Vagina (tissue), 2 donors: ENCODE data around the gene SBF2. TPM values are rescaled to one million over a fixed set of nuclear protein-coding genes. Genes with fewer than 3 reads are reported as not detected.

ENCODE experiments used
- DNase-seq, 2 donors: peaks; one replicate each; pipeline ENCODE4 v3.0.0-alpha.2; 2017; ENCODE audit errors: extremely low spot score in 2 of 2
- H3K27ac ChIP-seq: fragments of 200-600 bp; sonication (generic); one replicate; pipeline ENCODE4 v1.5.1; 2019
- H3K27me3 ChIP-seq: fragments of 200-600 bp; sonication (generic); one replicate; pipeline ENCODE4 v1.5.1; 2019
- H3K36me3 ChIP-seq, 2 donors: fragments of 200-600 bp; sonication (generic); one replicate each; pipeline ENCODE4 v1.5.1; 2017 to 2019
- H3K4me1 ChIP-seq: fragments of 200-600 bp; sonication (generic); one replicate; pipeline ENCODE4 v1.5.1; 2019
- H3K4me3 ChIP-seq, 2 donors: fragments of 200-600 bp; sonication (generic); 1 replicate in 1 of 2; 2 replicates in 1 of 2; pipeline ENCODE4 v1.5.1; 2016 to 2019
- H3K9me3 ChIP-seq: fragments of 200-600 bp; sonication (generic); one replicate; pipeline ENCODE4 v1.5.1; 2019
- POLR2A ChIP-seq, 2 donors: fragments of 450-650 bp; IDR thresholded peaks; one replicate each; pipeline ENCODE4 v1.6.1; 2017; ENCODE audit warnings: antibody characterized with exemption in 2 of 2, mild to moderate bottlenecking in 2 of 2, moderate library complexity in 2 of 2
- POLR2AphosphoS5 ChIP-seq, 2 donors: sonication (generic); formaldehyde crosslinking; IDR thresholded peaks; one replicate each; pipeline ENCODE4 v1.9.0; 2017; ENCODE audit warnings: antibody characterized with exemption in 2 of 2, mild to moderate bottlenecking in 2 of 2, low read depth in 1 of 2; ENCODE audit not compliant: insufficient read depth in 1 of 2
- intact Hi-C: fragments of 100-400 bp; cut with DNase I; formaldehyde crosslinking; loops from one replicate; pipeline ENCODE4 v1.15.1; 2023
- total RNA-seq: library from RNA; depleted of rRNA; stranded (reverse); fragments of >200 nt; gene quantifications from one replicate; pipeline ENCODE4 v1.2.3, GENCODE V29; 2016
- TF ChIP-seq, protein P1 (sequence below), 3 experiments: fragments of 450-650 bp in 2 of 3; fragments of 200-600 bp in 1 of 3; sonication (generic) in 1 of 3; IDR thresholded peaks; one replicate each; pipeline ENCODE4 v1.5.1; 2017 to 2019; ENCODE audit warnings: antibody characterized with exemption in 3 of 3, mild to moderate bottlenecking in 2 of 3, moderate library complexity in 2 of 3

SBF2 gene
- total RNA-seq, 1 donor from 2014 or later: 69.5 TPM

DNA sequence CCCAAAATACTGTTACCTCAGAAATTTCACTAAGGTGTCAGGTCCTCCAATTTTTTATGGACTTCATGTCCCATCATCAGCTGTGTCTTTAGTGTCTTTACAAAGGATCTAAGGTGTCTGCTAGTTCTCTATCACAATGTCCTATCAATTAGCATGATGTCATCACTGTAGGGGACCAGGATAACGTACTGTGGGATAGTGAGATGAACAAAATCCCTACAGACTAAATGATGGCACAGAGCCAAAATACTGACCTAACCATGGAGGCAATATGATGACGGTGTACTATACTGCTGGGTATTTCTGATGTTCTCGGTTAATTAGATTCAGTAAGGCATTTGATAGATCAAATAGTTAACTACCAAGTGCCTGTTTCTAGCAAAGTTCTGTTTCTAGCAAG is 82.5 kb downstream of the SBF2 start:
- intact Hi-C loops: no loop called here
- Histone ChIP-seq H3K27ac (no peak overlapping the region), H3K4me1 (no peaks in the 10 kb centered on the region), H3K36me3 (no peaks in the 10 kb centered on the region), H3K27me3 (no peaks in the 10 kb centered on the region), H3K9me3 (no peaks in the 10 kb centered on the region), H3K4me3 (no peak overlapping the region)
- DNase-seq: no peak
- TF ChIP-seq POLR2AphosphoS5 (IDR thresholded peaks at IDR 0.05; ENCODE audit: insufficient read depth in 1 of 2, low read depth in 1 of 2): no peak
- TF ChIP-seq POLR2A (IDR thresholded peaks at IDR 0.05): no peak
- TF ChIP-seq, protein P1, sequence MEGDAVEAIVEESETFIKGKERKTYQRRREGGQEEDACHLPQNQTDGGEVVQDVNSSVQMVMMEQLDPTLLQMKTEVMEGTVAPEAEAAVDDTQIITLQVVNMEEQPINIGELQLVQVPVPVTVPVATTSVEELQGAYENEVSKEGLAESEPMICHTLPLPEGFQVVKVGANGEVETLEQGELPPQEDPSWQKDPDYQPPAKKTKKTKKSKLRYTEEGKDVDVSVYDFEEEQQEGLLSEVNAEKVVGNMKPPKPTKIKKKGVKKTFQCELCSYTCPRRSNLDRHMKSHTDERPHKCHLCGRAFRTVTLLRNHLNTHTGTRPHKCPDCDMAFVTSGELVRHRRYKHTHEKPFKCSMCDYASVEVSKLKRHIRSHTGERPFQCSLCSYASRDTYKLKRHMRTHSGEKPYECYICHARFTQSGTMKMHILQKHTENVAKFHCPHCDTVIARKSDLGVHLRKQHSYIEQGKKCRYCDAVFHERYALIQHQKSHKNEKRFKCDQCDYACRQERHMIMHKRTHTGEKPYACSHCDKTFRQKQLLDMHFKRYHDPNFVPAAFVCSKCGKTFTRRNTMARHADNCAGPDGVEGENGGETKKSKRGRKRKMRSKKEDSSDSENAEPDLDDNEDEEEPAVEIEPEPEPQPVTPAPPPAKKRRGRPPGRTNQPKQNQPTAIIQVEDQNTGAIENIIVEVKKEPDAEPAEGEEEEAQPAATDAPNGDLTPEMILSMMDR (IDR thresholded peaks at IDR 0.05): no peak

- Histone ChIP-seq H3K9me3 (peaks cover 5% of the 10 kb centered on the region), H3K4me1 (no peaks in the 10 kb centered on the region), H3K4me3 (no peak overlapping the region), H3K27me3 (no peaks in the 10 kb centered on the region), H3K27ac (no peak overlapping the region), H3K36me3 (no peaks in the 10 kb centered on the region)
- DNase-seq: no peak
- intact Hi-C loops: no loop called here
- TF ChIP-seq POLR2A (IDR thresholded peaks at IDR 0.05) (no peak), POLR2AphosphoS5 (IDR thresholded peaks at IDR 0.05; ENCODE audit: insufficient read depth in 1 of 2, low read depth in 1 of 2) (no peak)
- TF ChIP-seq, protein P1 (IDR thresholded peaks at IDR 0.05): no peak
Measured at GRCh38 chr11:10209326-10209725, 84.7 kb downstream of the SBF2 start.

- no peak overlapping the region for H3K27ac ChIP-seq
- no peaks in the 10 kb centered on the region for H3K27me3 ChIP-seq
- DNase-seq: no peak
- TF ChIP-seq, protein P1 (IDR thresholded peaks at IDR 0.05): peak; percentile 70 to 77 (median 70)
- TF ChIP-seq POLR2AphosphoS5 (IDR thresholded peaks at IDR 0.05; ENCODE audit: insufficient read depth in 1 of 2, low read depth in 1 of 2): peak in 1 of 2 donors; percentile 48
- no peak for TF ChIP-seq POLR2A (IDR thresholded peaks at IDR 0.05)
- no peaks in the 10 kb centered on the region for H3K4me1 ChIP-seq
- intact Hi-C loops: no loop called here
- peaks cover 11% of the 10 kb centered on the region for H3K9me3 ChIP-seq
- H3K4me3 ChIP-seq: no peak overlapping the region
- H3K36me3 ChIP-seq: no peaks in the 10 kb centered on the region
Measured at GRCh38 chr11:10208131-10208575, 85.9 kb downstream of the SBF2 start.

DNA sequence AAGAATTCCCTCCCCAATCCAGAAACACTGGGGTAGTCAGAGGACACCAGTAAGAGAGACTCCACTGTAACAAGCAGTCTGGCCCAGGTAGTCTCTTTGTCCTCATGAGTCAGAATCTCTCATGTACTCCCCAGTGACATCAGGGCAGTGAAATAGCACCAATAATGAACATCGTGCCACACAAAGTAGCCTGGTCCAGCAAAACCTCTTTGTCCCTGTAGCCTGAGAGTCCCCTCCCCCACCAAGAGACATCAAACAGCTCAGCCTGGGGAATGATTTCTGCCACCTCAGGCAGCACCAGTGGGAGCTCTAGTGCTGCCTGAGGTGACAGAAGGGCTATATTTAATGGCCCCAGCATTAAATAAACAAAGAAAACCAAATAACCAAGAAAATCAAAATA is 88.1 kb downstream of the SBF2 start:
- intact Hi-C loops: no loop called here
- peaks cover 12% of the 10 kb centered on the region for H3K9me3 ChIP-seq
- H3K4me3 ChIP-seq: no peak overlapping the region
- no peaks in the 10 kb centered on the region for H3K36me3 ChIP-seq
- H3K4me1 ChIP-seq: no peaks in the 10 kb centered on the region
- TF ChIP-seq POLR2A (IDR thresholded peaks at IDR 0.05): no peak
- no peak for TF ChIP-seq POLR2AphosphoS5 (IDR thresholded peaks at IDR 0.05; ENCODE audit: insufficient read depth in 1 of 2, low read depth in 1 of 2)
- TF ChIP-seq, protein P1 (IDR thresholded peaks at IDR 0.05): no peak
- H3K27ac ChIP-seq: no peak overlapping the region
- DNase-seq: no peak
- H3K27me3 ChIP-seq: no peaks in the 10 kb centered on the region

GRCh38 chr11:10204021-10204420 is 90.0 kb downstream of the SBF2 start:
- Histone ChIP-seq H3K27ac (no peak overlapping the region), H3K36me3 (no peaks in the 10 kb centered on the region), H3K4me1 (no peaks in the 10 kb centered on the region), H3K4me3 (no peak overlapping the region), H3K9me3 (peaks cover 12% of the 10 kb centered on the region), H3K27me3 (no peaks in the 10 kb centered on the region)
- DNase-seq: no peak
- intact Hi-C loops: no loop called here
- TF ChIP-seq POLR2A (IDR thresholded peaks at IDR 0.05) (no peak), POLR2AphosphoS5 (IDR thresholded peaks at IDR 0.05; ENCODE audit: insufficient read depth in 1 of 2, low read depth in 1 of 2) (no peak)
- TF ChIP-seq, protein P1 (IDR thresholded peaks at IDR 0.05): no peak
